HG03442 (cell line): ENCODE data around the gene ATP11A.

Experiments used
- ATAC-seq: cut with Tn5 transposase; IDR thresholded peaks from one replicate; pipeline ENCODE4 v1.9.1; 2021; ENCODE audit warnings: mild to moderate bottlenecking, moderate library complexity; ENCODE audit not compliant: unreplicated experiment

Gene ATP11A

GRCh38 chr13:112721198-112722104 lies 31.6 kb downstream of the ATP11A start:
- ATAC-seq = no peak

GRCh38 chr13:112722433-112723263 lies 32.8 kb downstream of the ATP11A start:
- ATAC-seq = no peak

DNA sequence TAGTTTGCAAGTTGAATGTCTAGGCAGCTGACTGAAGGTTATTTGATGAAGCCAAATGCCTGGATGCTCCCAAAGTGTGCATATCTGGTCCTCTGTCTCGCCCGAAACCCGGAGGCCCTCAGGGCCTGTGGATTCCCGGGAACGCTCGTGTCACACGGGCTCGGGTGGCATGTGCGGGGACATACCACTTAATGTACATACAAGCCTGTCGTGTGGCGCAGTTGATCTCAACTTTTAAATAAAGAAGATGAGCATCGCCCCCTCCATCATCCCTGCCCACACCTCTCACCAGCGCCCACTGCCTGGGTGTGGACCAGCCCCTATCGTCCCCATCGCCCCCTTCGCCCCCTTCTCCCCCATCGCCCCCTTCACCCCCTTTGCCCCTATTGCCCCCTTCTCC lies 33.9 kb downstream of the ATP11A start:
- no peak for ATAC-seq

DNA sequence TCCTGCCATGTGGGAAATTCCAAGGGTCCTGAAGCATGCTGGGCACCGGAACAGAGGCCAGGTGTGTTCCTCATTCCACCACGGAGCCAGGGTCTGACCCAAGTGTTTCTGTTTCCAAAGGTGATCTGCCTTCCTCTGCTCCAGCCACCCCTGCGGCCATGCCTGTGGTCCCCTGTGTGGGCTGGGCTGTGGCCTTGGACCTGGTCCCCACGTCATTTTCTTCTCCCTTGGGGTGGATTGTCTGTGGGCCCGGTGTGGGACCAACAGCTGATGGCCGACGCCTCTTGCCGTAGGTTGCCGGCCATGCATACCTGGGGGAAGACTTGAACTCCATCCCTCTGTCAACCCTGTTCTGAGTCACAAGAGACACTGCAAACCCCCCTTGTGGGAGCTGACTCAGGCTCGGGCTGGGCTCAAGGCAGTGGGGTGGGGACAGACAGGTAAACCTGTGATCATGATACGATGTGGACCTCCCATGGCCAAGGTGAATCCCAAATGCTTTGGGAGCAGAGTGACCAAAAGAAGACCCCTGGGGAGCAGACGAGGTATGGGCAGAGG lies 35.0 kb downstream of the ATP11A start:
- ATAC-seq = peak; percentile 16

- ATAC-seq = peak; percentile 39
Measured at GRCh38 chr13:112725346-112726015, 35.6 kb downstream of the ATP11A start.

DNA sequence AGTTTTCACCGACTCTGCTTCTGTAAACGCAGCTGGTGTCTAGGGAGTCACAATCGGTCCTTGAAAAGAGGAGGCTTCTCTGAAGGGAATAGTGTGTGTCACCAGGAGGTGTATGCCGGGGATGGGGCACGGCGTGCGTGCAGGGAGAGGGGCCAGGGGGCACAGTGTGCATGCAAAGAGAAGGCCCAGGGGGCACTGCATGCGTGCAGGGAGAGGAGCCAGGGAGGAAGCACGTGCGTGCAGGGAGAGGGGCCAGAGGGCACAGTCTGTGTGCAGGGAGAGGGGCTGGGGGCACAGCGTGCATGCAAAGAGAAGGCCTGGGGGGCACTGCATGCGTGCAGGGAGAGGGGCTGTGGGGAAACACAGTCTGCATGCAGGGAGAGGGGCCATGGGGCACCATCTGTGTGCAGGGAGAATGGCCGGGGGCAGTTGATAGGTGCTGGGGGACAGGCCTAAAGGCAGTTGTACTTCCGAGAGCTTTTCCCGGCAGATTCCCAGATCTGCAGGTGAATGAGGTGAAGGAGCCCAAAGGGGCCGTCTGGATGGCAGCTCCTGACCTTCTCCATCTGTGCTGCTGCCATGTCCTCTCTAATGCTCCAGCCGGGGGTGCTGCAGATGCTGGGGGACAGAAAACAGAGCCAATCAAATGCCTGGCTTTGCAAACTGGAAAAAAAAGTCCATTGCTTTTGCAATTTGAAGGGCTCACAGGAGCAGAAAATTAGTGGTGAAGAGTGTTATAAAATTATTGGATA lies 36.4 kb downstream of the ATP11A start:
- no peak for ATAC-seq

GRCh38 chr13:112727581-112727980 lies 37.7 kb downstream of the ATP11A start:
- no peak for ATAC-seq

GRCh38 chr13:112728375-112729126 lies 38.7 kb downstream of the ATP11A start:
- ATAC-seq = no peak

DNA sequence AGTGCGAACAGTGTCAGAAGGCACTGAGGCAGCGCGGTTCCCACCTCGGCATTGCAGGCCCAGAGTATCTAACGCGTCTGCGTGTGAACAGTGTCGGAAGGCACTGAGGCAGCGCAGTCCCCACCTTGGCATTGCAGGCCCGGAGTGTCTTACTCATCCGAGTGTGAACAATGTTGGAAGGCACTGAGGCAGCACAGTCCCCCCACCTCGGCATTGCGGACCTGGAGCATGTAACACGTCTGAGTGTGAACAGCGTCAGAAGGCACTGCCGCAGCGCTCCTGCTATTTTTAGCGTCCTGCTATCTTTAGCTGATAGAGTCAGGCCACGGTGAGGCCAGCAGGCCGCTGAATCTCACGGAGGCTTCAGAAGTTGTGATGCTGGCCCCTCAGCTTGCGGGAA lies 39.6 kb downstream of the ATP11A start:
- no peak for ATAC-seq

- no peak for ATAC-seq
Measured at GRCh38 chr13:112730157-112730671, 40.4 kb downstream of the ATP11A start.

DNA sequence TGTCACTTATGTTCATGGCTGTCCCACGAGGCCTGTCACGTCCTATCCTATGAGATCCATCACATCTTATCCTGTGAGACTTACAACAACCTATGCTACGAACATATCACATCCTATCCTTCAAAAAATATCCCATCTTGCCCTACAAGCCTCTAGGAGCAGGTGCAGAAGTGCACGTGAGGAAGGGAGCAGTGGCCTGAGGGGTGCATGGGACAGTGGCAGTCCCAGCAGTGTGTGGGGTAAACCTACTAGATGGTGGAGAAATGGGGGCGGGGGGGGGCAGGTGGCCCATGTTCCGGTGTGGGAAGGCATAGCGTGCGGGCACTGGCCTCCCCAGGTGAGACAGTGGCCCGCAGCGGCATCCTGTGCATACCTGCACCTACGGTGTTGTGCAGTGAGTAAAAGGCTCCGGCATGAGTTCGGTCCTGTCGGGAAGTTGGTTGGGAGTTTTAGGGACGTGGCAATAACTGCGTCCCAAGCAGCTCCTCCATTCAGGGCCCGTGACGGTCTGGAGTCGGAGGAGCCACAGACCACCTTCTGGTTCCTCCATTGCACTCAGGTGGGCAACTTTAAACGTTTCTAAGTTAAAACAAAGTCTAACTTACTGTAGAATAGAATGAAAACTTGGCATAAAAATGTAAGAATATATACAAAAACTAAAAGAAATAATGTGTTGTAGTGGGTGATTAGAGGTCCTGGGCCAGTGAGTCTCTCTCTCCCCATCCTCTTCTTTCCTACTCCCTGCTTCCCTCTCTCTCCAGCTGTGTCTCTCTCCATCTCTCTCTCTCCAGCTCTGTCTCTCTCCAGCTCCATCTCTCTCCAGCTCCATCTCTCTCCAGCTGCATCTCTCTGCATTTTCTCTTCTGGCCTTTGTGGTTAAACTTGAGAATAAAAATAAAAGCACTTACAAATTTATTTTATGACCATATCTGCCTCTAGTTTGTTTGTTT lies 42.1 kb downstream of the ATP11A start:
- ATAC-seq = no peak

DNA sequence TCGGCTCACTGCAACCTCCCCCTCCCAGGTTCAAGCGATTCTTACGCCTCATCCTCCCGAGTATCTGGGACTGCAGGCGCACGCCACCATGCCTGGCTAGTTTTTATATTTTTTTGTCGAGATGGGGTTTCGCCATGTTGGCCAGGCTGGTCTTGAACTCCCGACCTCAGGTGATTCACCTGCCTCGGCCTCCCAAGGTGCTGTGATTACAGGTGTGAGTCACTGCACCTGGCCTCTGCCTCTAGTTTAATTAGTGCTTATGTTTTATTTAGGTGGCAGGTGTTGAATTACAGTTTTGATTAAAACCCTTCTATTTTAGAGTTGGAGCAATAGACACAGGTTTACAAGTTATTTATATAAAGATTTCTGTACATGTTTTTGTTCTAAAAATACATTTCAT lies 42.8 kb downstream of the ATP11A start:
- ATAC-seq = no peak

GRCh38 chr13:112733112-112733511 lies 43.3 kb downstream of the ATP11A start:
- no peak for ATAC-seq

GRCh38 chr13:112733661-112734379 lies 44.0 kb downstream of the ATP11A start:
- no peak for ATAC-seq

GRCh38 chr13:112734696-112735547 lies 45.1 kb downstream of the ATP11A start:
- no peak for ATAC-seq

- ATAC-seq = no peak
Measured at GRCh38 chr13:112735791-112736190, 46.0 kb downstream of the ATP11A start.

DNA sequence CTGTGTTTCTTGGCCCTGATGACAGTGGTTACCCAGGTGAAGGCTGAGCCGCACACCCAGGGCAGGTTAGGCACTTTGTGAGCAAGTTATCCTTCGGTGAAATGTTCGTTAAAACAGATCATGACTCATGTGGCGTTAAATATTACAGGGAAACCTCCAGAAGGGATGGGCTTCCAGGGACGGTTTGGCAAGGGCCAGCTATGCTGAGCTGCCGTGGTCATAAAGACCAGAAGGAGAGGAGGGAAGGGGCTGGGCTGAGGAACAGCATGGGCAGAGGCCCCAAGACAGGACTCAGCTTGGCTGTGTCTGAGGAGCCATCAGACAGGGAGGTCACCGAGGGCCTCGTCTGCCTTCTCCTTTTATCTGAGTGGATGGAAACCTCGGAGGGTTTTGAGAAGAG lies 47.5 kb downstream of the ATP11A start:
- no peak for ATAC-seq
